CD4-positive, alpha-beta T cell (primary cell): ENCODE results near the gene RAD50. TPM values are rescaled to one million over a fixed set of nuclear protein-coding genes. Genes with fewer than 3 reads are reported as not detected.

Experiments
- ATAC-seq: fragments of 200-7000 bp; cut with Tn5 transposase; one replicate; pipeline ENCODE4 v1.10.0; 2022; ENCODE audit warnings: mild to moderate bottlenecking; ENCODE audit not compliant: poor library complexity
- CTCF ChIA-PET: fragments of 350-600 bp; sonication (Branson Sonifier 250); formaldehyde crosslinking; loops from one replicate; lab custom pipeline; 2021; ENCODE audit warnings: antibody characterized with exemption, inconsistent platforms; lab: Charles Lee
- POLR2A ChIA-PET: fragments of 350-600 bp; sonication (Branson Sonifier 250); formaldehyde crosslinking; loops from one replicate; lab custom pipeline; 2021; ENCODE audit warnings: antibody characterized with exemption, inconsistent platforms; lab: Charles Lee
- DNase-seq, 14 experiments: peaks; one replicate each; pipeline ENCODE4 v3.0.0-alpha.2; 2013 to 2020; ENCODE audit warnings: mixed read lengths in 2 of 14
- H3K27ac ChIP-seq, 2 donors: one replicate each; pipeline versions ENCODE4 v1.5.1 to v1.7.0; 2013; ENCODE audit warnings: low read length in 2 of 2, low read depth in 1 of 2, mild to moderate bottlenecking in 1 of 2
- H3K27me3 ChIP-seq, 2 experiments: 1 replicate in 1 of 2; 2 replicates in 1 of 2; pipeline versions ENCODE4 v1.6.1 to v1.7.0; 2013; ENCODE audit warnings: low read length in 2 of 2, control low read depth in 1 of 2, mild to moderate bottlenecking in 1 of 2, moderate library complexity in 1 of 2; ENCODE audit not compliant: insufficient read depth in 2 of 2, control insufficient read depth in 1 of 2
- H3K36me3 ChIP-seq: one replicate; pipeline ENCODE4 v1.6.1; 2013; ENCODE audit warnings: low read length, control low read depth; ENCODE audit not compliant: insufficient read depth
- H3K4me1 ChIP-seq: one replicate; pipeline ENCODE4 v1.6.1; 2013; ENCODE audit warnings: low read length, control low read depth; ENCODE audit not compliant: insufficient read depth
- H3K4me3 ChIP-seq: one replicate; pipeline ENCODE4 v1.5.1; 2013; ENCODE audit warnings: mild to moderate bottlenecking, low read length, moderate library complexity
- H3K9me3 ChIP-seq, 2 experiments: 1 replicate in 1 of 2; 2 replicates in 1 of 2; pipeline versions ENCODE4 v1.6.1 to v1.7.0; 2013; ENCODE audit warnings: low read length in 2 of 2, mild to moderate bottlenecking in 2 of 2, control low read depth in 1 of 2, moderate library complexity in 1 of 2; ENCODE audit not compliant: control insufficient read depth in 1 of 2, insufficient read depth in 1 of 2
- H3K27ac Mint-ChIP-seq: one replicate; pipeline ENCODE4 v1.8.0; 2020; ENCODE audit warnings: mixed read lengths
- H3K27me3 Mint-ChIP-seq: one replicate; pipeline ENCODE4 v1.8.0; 2021; ENCODE audit warnings: mixed read lengths
- H3K36me3 Mint-ChIP-seq: one replicate; pipeline ENCODE4 v1.8.0; 2021; ENCODE audit warnings: low read depth, mixed read lengths
- H3K4me1 Mint-ChIP-seq: one replicate; pipeline ENCODE4 v1.8.0; 2021; ENCODE audit warnings: low read depth, mixed read lengths
- H3K4me3 Mint-ChIP-seq: one replicate; pipeline ENCODE4 v1.8.0; 2020; ENCODE audit warnings: mild to moderate bottlenecking, mixed read lengths
- H3K9me3 Mint-ChIP-seq: one replicate; pipeline ENCODE4 v1.8.0; 2020; ENCODE audit warnings: mixed read lengths
- CTCF ChIP-seq: fragments of 200-600 bp; IDR thresholded peaks from one replicate; pipeline ENCODE4 v1.8.0; 2022; ENCODE audit warnings: antibody characterized with exemption, mild to moderate bottlenecking
- intact Hi-C, 2 experiments: fragments of 100-400 bp; cut with DNase I in 1 of 2; cut with micrococcal nuclease in 1 of 2; formaldehyde crosslinking; loops; one replicate each; pipeline versions ENCODE4 v1.15.1 to v1.9.0; 2023 to 2025; cut with DNase I, micrococcal nuclease
- total RNA-seq, 174 experiments: library from RNA in 2 of 174; stranded (reverse) in 2 of 174; gene quantifications; one replicate each; pipeline ENCODE4 v1.2.3 and lab custom pipeline; 2021 to 2026

RAD50 gene
- total RNA-seq, 2 experiments from 2014 or later, result 12.7 to 13.4 TPM

- no peaks in the 10 kb centered on the region for H3K36me3 ChIP-seq
- no peak overlapping the region for H3K4me3 ChIP-seq
- H3K4me3 Mint-ChIP-seq, result no peak overlapping the region
- H3K36me3 Mint-ChIP-seq, result peaks cover 7% of the 10 kb centered on the region
- H3K27me3 Mint-ChIP-seq, result no peaks in the 10 kb centered on the region
- H3K9me3 ChIP-seq, result no peaks in the 10 kb centered on the region
- peak in 11 of 14 experiments; percentile 18 to 65 (median 36) for DNase-seq
- ATAC-seq, result peak; percentile 92
- H3K9me3 Mint-ChIP-seq, result no peaks in the 10 kb centered on the region
- no peak for TF ChIP-seq CTCF
- peak overlapping the region; percentile 2 for H3K27ac Mint-ChIP-seq
- no peaks in the 10 kb centered on the region for H3K27me3 ChIP-seq
- H3K4me1 Mint-ChIP-seq, result peaks cover 26% of the 10 kb centered on the region
- peaks cover 13% of the 10 kb centered on the region for H3K4me1 ChIP-seq
- no peak overlapping the region for H3K27ac ChIP-seq
- CTCF ChIA-PET, result no interaction called here
- POLR2A ChIA-PET, result no interaction called here
- intact Hi-C loops, result loop anchor here in 1 of 2 experiments (5.0 kb wide), 1 partner anchor 616 kb away; the partner anchor contains the start of gene CSF2
Observed at GRCh38 chr5:132687995-132688394, 131.2 kb downstream of the RAD50 start.

DNA sequence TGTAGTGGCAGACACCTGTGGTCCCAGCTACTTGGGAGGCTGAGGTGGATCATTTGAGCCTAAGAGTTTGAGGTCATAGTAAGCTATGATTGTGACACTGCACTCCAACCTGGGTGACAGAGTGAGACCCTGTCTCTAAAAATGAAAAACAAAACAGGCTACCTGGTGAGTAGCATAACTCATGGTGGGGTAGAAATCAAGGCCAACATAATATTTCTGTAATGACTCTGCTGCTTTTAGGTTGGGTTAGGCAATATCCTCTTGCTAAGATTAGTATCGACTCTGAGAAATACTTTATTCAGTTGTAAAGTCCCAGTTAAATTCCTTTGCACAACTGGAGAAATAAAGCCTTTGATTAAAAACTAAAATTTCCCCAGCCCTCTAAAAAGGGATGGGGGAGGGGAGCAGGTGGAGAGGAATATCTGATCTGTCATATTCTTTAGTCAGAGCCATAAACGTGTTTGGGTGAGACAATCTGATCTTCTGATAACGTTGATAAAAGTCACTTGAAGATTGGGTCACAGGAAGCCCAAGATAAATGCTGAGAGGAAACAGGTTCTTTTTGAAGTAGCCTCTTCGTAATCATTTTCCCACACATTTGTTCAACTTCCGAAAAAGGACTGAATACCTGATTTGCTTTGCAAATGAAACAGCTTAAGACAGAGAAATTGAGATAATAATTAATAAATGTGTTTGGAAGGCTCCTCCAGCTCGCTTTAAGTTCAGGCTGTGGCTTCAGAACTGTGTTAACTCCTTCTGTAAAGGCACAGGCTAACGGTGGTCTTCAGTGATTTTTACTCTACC lies 132.0 kb downstream of the RAD50 start:
- Histone ChIP-seq H3K9me3 (no peaks in the 10 kb centered on the region), H3K27ac (no peak overlapping the region), H3K4me3 (no peak overlapping the region), H3K4me1 (peaks cover 13% of the 10 kb centered on the region), H3K36me3 (no peaks in the 10 kb centered on the region), H3K27me3 (no peaks in the 10 kb centered on the region)
- H3K9me3 Mint-ChIP-seq, result no peaks in the 10 kb centered on the region
- DNase-seq, result peak in 4 of 14 experiments; percentile 6 to 63 (median 57)
- POLR2A ChIA-PET, result interaction anchor here (1.0 kb wide), 1 partner anchor 11 kb away, joined by 3 read pairs; no protein-coding TSS in a partner anchor
- peaks cover 26% of the 10 kb centered on the region for H3K4me1 Mint-ChIP-seq
- intact Hi-C loops, result loop anchor here in 1 of 2 experiments (5.0 kb wide), 1 partner anchor 616 kb away; the partner anchor contains the start of gene CSF2
- H3K27ac Mint-ChIP-seq, result peak overlapping the region; percentile 65
- H3K36me3 Mint-ChIP-seq, result peaks cover 10% of the 10 kb centered on the region
- no peak for TF ChIP-seq CTCF
- peak overlapping the region; percentile 26 for H3K4me3 Mint-ChIP-seq
- peak; percentile 33 for ATAC-seq
- no peaks in the 10 kb centered on the region for H3K27me3 Mint-ChIP-seq
- CTCF ChIA-PET, result no interaction called here

DNA sequence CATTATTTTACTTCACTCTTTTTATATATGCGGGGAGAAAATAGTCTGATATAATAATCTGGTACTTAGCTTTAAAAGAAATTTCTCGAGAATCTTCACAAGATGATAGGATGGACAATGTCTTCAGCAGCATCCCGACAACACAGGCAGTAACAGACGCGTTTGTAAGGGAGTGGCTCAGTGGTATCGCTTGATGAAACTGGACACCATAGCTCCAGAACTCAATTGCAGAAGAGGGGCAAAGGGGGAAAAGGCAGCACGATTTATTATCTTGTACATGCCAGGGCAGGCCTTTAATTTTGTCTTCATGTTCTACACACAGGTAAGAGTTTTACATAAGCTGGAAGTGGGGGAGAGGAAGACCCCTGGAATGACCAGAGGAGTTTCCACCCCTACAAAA lies 132.7 kb downstream of the RAD50 start:
- Histone ChIP-seq H3K4me1 (peaks cover 13% of the 10 kb centered on the region), H3K27me3 (no peaks in the 10 kb centered on the region), H3K9me3 (no peaks in the 10 kb centered on the region), H3K27ac (no peak overlapping the region), H3K36me3 (no peaks in the 10 kb centered on the region), H3K4me3 (no peak overlapping the region)
- peaks cover 26% of the 10 kb centered on the region for H3K4me1 Mint-ChIP-seq
- TF ChIP-seq CTCF, result no peak
- H3K9me3 Mint-ChIP-seq, result no peaks in the 10 kb centered on the region
- H3K27ac Mint-ChIP-seq, result peak overlapping the region; percentile 65
- peaks cover 10% of the 10 kb centered on the region for H3K36me3 Mint-ChIP-seq
- no peaks in the 10 kb centered on the region for H3K27me3 Mint-ChIP-seq
- ATAC-seq (no peak), DNase-seq (no peak)
- intact Hi-C loops, result loop anchor here in 1 of 2 experiments (5.0 kb wide), 1 partner anchor 617 kb away; the partner anchor contains the start of gene CSF2
- H3K4me3 Mint-ChIP-seq, result no peak overlapping the region
- POLR2A ChIA-PET, result interaction anchor here (1.0 kb wide), 1 partner anchor 11 kb away, joined by 3 read pairs; no protein-coding TSS in a partner anchor
- CTCF ChIA-PET, result no interaction called here
